Stimulated activated CD4-positive, alpha-beta T cell treated with anti-CD3 and anti-CD28 coated beads, Interleukin-12 subunit alpha, Interleukin-12 subunit beta, amount 100 ng/mL, for 24 hours (primary cell): ENCODE measurements around the gene HRH2.
"Not testable (repeated sequence)": the region's sequence is repeated elsewhere in the genome, so short reads cannot be mapped to it uniquely, and the experiment has no call there.

Source experiments
- DNase-seq, 2 experiments: peaks; one replicate each; pipeline ENCODE4 v3.0.0-alpha.2; 2020; ENCODE audit warnings: low read depth in 2 of 2

HRH2 gene

DNA sequence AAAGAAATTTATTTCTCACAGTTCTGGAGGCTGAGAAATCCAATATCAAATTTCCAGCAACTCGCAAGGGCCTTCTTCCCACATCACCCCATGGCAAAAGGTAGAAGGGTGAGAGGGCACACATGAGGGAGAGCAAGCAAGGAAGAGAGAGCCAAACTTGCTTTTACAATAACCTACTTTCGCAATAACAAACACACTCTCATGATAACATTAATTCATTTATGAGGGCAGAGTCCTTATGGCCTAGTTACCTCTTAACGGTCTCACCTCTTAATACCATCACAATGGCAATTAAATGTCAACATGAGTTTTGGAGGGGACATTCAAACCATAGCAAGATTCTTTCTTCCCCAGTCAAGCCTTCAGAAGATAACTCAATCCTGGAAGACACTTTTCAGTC, 11.6 kb upstream of the HRH2 start:
- DNase-seq: no peak

DNA sequence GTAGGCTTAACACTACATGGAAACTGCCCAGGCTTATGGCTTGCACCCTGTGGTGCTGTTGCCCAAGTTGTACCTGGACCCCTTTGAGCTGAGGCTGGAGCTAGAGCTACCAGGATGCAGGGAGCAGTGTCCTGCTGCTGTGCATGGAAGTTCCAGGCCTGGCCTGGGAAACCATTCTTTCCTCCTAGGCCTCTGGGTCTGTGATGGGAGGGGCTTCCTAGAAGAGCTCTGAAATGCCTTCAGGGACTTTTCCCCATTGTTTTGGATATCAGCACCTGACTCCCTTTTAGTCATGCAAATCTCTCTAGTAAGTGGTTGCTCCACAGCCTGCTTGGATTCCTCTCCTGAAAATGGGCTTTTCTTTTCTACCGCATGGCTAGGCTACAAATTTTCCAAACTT, 7.9 kb upstream of the HRH2 start:
- DNase-seq: no peak

DNA sequence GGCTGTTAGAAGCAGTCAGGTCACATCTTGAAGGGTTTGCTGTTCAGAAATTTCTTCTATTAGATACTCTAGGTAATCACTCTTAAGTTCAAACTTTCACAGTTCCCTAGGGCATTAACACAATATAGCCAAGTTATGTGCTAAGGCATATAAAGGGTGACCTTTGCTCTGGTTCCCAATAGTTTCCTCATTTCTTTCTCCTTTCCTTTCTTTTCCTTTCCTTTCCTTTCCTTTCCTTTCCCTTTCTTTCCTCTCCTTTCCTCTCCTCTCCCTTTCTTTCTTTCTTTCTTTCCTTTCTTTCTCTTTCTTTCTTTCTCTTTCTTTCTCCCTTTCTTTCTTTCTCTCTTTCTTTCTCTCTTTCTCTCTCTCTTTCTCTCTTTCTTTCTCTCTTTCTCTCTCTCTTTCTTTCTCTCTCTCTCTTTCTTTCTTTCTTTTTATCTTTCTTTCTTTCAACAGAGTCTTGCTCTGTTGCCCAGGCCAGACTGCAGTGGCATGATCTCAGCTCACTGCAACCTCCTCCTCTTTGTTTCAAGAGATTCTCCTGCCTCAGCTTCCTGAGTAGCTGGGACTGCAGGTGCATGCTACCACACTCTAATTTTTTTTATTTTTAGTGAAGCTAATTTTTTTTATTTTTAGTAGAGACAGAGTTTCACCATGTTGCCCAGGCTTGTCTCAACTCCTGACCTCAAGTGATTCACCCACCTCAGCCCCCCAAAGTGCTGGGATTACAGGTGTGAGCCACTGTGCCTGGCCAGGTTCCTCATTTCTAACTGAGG, 7.3 kb upstream of the HRH2 start:
- DNase-seq: not testable (repeated sequence)

DNA sequence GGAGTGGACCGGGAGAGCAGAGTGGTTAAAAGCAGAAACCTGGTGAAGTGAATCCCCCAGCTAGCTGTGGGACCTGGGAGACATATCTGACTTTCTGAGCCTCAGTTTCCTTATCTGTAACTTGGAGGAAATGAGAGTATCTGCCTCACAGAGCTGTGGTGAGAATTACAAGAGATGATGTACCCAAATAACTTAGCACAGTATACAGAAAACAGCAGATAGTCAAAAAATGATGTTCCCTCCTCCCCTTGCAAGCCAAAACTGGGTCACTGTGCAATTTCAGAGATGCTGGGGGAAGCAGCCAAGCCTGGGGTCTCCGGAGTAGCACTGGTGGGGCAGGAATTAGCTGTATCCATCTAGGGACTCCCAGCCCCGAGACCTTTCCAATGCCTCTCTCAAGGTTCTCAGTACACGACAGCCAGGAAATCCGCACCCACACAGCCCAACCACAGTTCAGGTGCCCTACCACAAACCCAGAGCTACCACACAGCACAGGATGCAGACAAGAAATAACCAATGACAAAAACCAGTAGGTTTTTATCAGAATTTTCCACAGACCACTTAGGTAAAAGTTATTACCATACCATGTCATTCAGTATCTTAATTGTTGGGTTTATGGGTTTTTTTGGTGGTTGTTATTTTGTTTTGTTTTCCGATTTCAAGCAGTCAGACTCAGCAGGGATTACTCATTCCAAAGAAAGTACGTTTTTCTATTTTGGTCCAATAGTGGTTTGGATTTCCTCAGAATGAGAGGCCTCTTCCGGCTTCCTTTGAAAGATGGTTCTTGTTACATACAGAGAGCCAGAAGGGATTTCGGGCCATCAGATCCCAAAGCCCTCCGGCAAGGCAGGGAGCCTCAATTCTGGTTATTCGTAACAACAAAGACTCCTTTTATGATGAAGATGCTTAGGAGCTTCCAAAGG, 4.9 kb upstream of the HRH2 start:
- DNase-seq: peak; percentile 53 to 77

DNA sequence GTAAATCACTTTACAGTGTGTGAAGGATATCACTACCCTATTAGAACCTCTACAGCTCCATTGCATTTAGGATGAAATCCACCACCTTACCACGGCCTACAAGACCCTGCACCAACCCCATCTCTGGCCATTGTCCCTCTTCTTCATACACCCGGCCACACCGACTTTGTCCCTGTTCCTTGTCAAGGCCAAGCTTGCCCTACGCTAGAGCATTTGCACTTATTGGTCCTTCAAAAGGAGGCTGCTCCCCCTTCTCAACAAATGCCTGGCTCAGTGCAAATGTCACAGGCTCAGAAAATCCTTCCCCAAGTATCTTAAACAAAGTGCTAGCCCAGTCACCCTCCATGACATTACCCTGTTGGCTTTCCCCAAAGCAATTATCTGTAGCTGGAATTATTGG, 4.1 kb upstream of the HRH2 start:
- no peak for DNase-seq

GRCh38 chr5:175654339-175654738, 3.5 kb upstream of the HRH2 start:
- DNase-seq: no peak

GRCh38 chr5:175654807-175655206, 3.1 kb upstream of the HRH2 start:
- DNase-seq: no peak

GRCh38 chr5:175655411-175655810, 2.5 kb upstream of the HRH2 start:
- no peak for DNase-seq

- no peak for DNase-seq
These were observed 905 bp upstream of the HRH2 start for GRCh38 chr5:175656966-175657365.

GRCh38 chr5:175658299-175659145, 651 bp downstream of the HRH2 start:
- DNase-seq: no peak

DNA sequence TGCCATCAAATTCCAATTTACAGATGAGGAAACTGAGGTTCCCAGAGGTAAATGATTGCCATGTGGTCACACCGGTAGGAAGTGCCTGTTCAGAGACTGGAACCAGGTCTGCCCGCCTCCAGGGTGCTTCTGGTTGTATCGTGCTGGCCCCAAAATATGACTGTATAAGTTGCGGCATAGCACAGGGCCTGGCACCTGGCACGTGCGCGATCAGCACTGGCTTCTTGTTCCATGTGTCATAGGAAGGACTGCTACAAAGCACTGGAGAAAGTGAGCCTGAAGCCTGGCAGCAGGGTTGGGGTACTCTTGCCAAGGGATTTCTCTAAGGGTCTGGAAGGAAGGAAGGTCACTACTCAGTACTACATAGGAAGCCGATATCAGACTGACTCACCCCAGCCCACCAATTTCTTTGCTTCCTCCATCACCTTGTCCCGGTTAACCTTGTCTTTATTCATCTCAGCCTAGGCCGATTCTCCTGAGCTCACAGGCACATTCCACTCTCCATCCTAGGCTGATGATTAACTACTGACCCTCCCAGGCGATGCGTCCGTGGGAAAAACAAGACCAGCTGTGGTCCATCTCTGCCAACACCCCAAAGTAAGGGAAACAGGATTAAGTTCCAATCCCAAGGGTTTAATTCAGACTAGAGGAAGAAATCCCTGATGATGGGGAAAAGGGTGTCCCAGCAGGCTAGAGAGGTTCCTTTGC, 1.8 kb downstream of the HRH2 start:
- DNase-seq: no peak

- no peak for DNase-seq
These were observed 5.6 kb downstream of the HRH2 start for GRCh38 chr5:175663186-175664184.

DNA sequence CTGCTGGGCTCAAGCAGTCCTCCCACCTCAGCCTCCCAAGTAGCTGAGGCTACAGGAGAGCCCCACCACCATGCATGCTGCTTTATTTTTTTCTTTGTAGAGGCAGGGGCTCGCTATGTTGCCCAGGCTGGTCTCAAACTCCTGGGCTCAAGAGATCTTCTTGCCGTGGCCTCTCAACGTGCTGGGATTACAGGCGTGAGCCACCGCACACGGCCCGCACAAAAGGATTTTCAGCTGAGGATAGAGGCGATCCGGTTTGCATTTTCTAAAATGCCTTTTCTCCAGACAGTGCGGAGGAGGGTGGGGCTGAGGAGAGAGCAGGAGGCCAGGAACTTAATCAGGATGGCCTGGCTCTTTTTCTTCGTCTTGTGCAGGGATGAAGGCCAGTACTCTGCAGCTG, 6.9 kb downstream of the HRH2 start:
- no peak for DNase-seq

DNA sequence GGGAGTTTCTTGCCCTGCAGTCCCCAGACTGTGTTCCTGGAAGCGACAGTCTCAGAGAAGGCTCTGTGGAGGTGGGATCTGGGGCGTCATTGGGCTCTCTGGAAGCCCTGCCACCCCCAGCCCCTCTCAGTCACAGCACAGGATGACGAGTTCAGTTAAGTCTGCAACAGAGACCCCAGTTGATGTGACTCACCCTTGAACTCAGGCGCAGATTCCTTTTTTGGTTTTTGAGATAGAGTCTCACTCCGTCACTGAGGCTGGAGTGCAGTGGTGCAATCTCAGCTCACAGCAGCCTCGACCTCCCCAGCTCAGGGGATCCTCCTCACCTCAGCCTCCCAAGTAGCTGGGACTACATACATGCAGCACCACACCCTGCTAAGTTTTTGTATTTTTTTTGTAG, 8.3 kb downstream of the HRH2 start:
- DNase-seq: no peak

DNA sequence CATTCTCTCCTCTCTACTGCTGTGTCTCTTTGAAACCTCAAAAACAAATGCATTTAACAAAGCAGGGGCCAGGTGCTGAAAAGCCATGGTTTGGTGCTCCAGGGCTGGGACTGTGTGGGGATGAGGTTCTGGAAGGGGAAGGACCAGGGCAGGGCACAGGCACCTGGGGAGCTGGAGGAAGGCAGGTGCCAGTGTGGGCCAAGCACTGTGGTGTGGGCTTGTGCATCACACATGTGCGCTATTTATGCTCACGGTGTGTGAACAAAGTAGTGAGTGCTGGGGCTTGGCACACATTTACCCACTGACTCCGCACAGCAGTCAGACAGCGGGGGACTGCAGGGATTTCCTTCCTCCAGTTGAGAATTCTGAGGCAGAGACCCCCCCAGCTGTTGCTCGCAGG, 10.1 kb downstream of the HRH2 start:
- DNase-seq: no peak

DNA sequence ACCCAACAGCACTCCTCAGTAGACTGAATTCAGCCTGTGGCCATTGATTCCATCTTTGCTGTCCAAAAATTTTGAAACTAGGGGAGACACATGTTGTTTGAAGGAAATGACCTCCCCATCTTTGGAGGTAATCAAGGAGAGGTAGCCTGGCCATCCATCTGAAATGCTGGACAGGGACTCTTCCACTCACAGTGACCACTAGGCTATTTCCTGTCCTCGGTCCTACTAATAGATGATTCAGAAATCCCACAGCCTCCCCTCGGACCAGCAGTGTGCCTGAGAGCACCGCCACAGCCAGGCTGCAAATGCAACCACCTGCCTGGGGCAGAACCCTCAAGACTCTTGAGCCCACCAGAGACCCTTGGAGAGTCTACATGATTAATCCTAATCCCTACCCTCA, 12.5 kb downstream of the HRH2 start:
- DNase-seq: no peak

DNA sequence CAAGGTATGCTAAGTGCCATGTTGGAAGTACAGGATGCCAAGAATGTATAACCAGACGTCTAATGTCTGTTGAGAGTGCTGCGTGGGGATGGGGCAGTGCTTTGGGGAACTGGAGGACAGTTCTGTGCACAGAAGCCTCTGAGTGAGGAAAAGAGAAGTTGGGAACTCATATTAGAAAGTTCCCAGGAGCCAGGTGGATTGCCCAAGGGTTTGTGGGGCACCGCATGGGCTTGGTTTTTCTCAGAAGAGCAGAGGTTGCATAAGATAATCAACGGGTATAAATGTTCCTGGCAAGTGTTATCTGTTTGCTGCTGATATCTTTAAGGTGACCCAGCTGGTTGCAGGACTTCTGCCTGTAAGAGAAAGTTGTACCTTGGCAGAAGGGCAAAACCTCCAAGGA, 13.1 kb downstream of the HRH2 start:
- DNase-seq: no peak

- DNase-seq: no peak
These were observed 15.2 kb downstream of the HRH2 start for GRCh38 chr5:175672976-175673648.

GRCh38 chr5:175674731-175675346, 17.0 kb downstream of the HRH2 start:
- DNase-seq: no peak
